Stimulated activated naive CD8-positive, alpha-beta T cell treated with anti-CD3 and anti-CD28 coated beads, Interleukin-15, Interleukin-2, amounts not matched to agents 100 ng/mL and 50 ng/mL, for 24 hours (primary cell): ENCODE results near the gene ALS2CL.
"Not testable (repeated sequence)": the region's sequence is repeated elsewhere in the genome, so short reads cannot be mapped to it uniquely, and the experiment has no call there.

ENCODE experiments used
- H3K27ac Mint-ChIP-seq: one replicate; pipeline ENCODE4 v1.8.0; 2021; ENCODE audit warnings: mild to moderate bottlenecking, mixed read lengths
- H3K27me3 Mint-ChIP-seq: one replicate; pipeline ENCODE4 v1.8.0; 2021; ENCODE audit warnings: mixed read lengths
- H3K36me3 Mint-ChIP-seq: one replicate; pipeline ENCODE4 v1.8.0; 2021; ENCODE audit warnings: low read depth, mixed read lengths
- H3K4me1 Mint-ChIP-seq: one replicate; pipeline ENCODE4 v1.8.0; 2021; ENCODE audit warnings: low read depth, mixed read lengths
- H3K4me3 Mint-ChIP-seq: one replicate; pipeline ENCODE4 v1.8.0; 2021; ENCODE audit warnings: mild to moderate bottlenecking, mixed read lengths
- H3K9me3 Mint-ChIP-seq: one replicate; pipeline ENCODE4 v1.8.0; 2021; ENCODE audit warnings: mixed read lengths

Gene ALS2CL

GRCh38 chr3:46693038-46693891 is at the start of gene ALS2CL:
TSS of gene ALS2CL (minus strand) at chr3:46693679. CDS start at chr3:46689440, 4,239 bp downstream.
- Mint-ChIP-seq H3K4me1 (peaks cover 23% of the 10 kb centered on the region), H3K9me3 (no peaks in the 10 kb centered on the region), H3K27me3 (no peaks in the 10 kb centered on the region), H3K36me3 (no peaks in the 10 kb centered on the region), H3K27ac (no peak within 1 kb of the TSS), H3K4me3 (peak within 1 kb of the TSS; percentile 73)

- Mint-ChIP-seq H3K27me3 (no peaks in the 10 kb centered on the region), H3K4me3 (no peak overlapping the region), H3K4me1 (no peaks in the 10 kb centered on the region), H3K27ac (no peak overlapping the region), H3K36me3 (no peaks in the 10 kb centered on the region), H3K9me3 (no peaks in the 10 kb centered on the region)
Measured at GRCh38 chr3:46742992-46743585, 49.6 kb upstream of the ALS2CL start.

GRCh38 chr3:46739565-46739964 is 46.1 kb upstream of the ALS2CL start:
- not testable (repeated sequence) for H3K36me3 Mint-ChIP-seq, H3K27ac Mint-ChIP-seq, H3K4me1 Mint-ChIP-seq, H3K4me3 Mint-ChIP-seq, H3K9me3 Mint-ChIP-seq
- peaks cover 12% of the 10 kb centered on the region for H3K27me3 Mint-ChIP-seq

- Mint-ChIP-seq H3K4me3 (no peak overlapping the region), H3K27ac (no peak overlapping the region), H3K27me3 (peaks cover 12% of the 10 kb centered on the region), H3K4me1 (no peaks in the 10 kb centered on the region), H3K36me3 (no peaks in the 10 kb centered on the region), H3K9me3 (no peaks in the 10 kb centered on the region)
Measured at GRCh38 chr3:46737329-46737731, 43.9 kb upstream of the ALS2CL start.

- Mint-ChIP-seq H3K4me1 (no peaks in the 10 kb centered on the region), H3K36me3 (no peaks in the 10 kb centered on the region), H3K27ac (no peak overlapping the region), H3K27me3 (peaks cover 14% of the 10 kb centered on the region), H3K4me3 (no peak overlapping the region), H3K9me3 (no peaks in the 10 kb centered on the region)
Measured at GRCh38 chr3:46736006-46736872, 42.8 kb upstream of the ALS2CL start.

- Mint-ChIP-seq H3K9me3 (no peaks in the 10 kb centered on the region), H3K4me1 (no peaks in the 10 kb centered on the region), H3K4me3 (no peak overlapping the region)
Measured at GRCh38 chr3:46734773-46735172, 41.3 kb upstream of the ALS2CL start.

GRCh38 chr3:46733026-46733800 is 39.7 kb upstream of the ALS2CL start:
- Mint-ChIP-seq H3K36me3 (no peaks in the 10 kb centered on the region), H3K4me1 (no peaks in the 10 kb centered on the region), H3K27ac (no peak overlapping the region), H3K4me3 (no peak overlapping the region), H3K9me3 (no peaks in the 10 kb centered on the region), H3K27me3 (peaks cover 26% of the 10 kb centered on the region)

More at GRCh38 chr3:46734773-46735172, 41.3 kb upstream of the ALS2CL start:
- H3K36me3 Mint-ChIP-seq = no peaks in the 10 kb centered on the region
- no peak overlapping the region for H3K27ac Mint-ChIP-seq
- H3K27me3 Mint-ChIP-seq = peaks cover 19% of the 10 kb centered on the region

- Mint-ChIP-seq H3K27me3 (peaks cover 18% of the 10 kb centered on the region), H3K4me1 (no peaks in the 10 kb centered on the region), H3K4me3 (no peak overlapping the region), H3K36me3 (no peaks in the 10 kb centered on the region), H3K27ac (no peak overlapping the region), H3K9me3 (no peaks in the 10 kb centered on the region)
Measured at GRCh38 chr3:46731795-46732194, 38.3 kb upstream of the ALS2CL start.

- Mint-ChIP-seq H3K27ac (no peak overlapping the region), H3K4me3 (no peak overlapping the region), H3K9me3 (no peaks in the 10 kb centered on the region), H3K36me3 (no peaks in the 10 kb centered on the region), H3K4me1 (no peaks in the 10 kb centered on the region), H3K27me3 (peaks cover 18% of the 10 kb centered on the region)
Measured at GRCh38 chr3:46730819-46731218, 37.3 kb upstream of the ALS2CL start.

GRCh38 chr3:46729038-46729437 is 35.6 kb upstream of the ALS2CL start:
- no peaks in the 10 kb centered on the region for H3K36me3 Mint-ChIP-seq
- H3K27me3 Mint-ChIP-seq = peaks cover 14% of the 10 kb centered on the region
- no peaks in the 10 kb centered on the region for H3K9me3 Mint-ChIP-seq
- no peak overlapping the region for H3K27ac Mint-ChIP-seq
- H3K4me3 Mint-ChIP-seq = no peak overlapping the region
- H3K4me1 Mint-ChIP-seq = no peaks in the 10 kb centered on the region

GRCh38 chr3:46725621-46726314 is 32.3 kb upstream of the ALS2CL start:
- no peaks in the 10 kb centered on the region for H3K4me1 Mint-ChIP-seq
- peaks cover 11% of the 10 kb centered on the region for H3K27me3 Mint-ChIP-seq
- no peaks in the 10 kb centered on the region for H3K36me3 Mint-ChIP-seq
- H3K27ac Mint-ChIP-seq = no peak overlapping the region
- no peak overlapping the region for H3K4me3 Mint-ChIP-seq
- no peaks in the 10 kb centered on the region for H3K9me3 Mint-ChIP-seq

- peaks cover 11% of the 10 kb centered on the region for H3K27me3 Mint-ChIP-seq
- H3K36me3 Mint-ChIP-seq = no peaks in the 10 kb centered on the region
- H3K9me3 Mint-ChIP-seq = no peaks in the 10 kb centered on the region
- no peak overlapping the region for H3K27ac Mint-ChIP-seq
- no peak overlapping the region for H3K4me3 Mint-ChIP-seq
- H3K4me1 Mint-ChIP-seq = no peaks in the 10 kb centered on the region
Measured at GRCh38 chr3:46724424-46724823, 30.9 kb upstream of the ALS2CL start.

GRCh38 chr3:46722443-46722842 is 29.0 kb upstream of the ALS2CL start:
- Mint-ChIP-seq H3K4me1 (peaks cover 3% of the 10 kb centered on the region), H3K4me3 (no peak overlapping the region), H3K9me3 (no peaks in the 10 kb centered on the region)

GRCh38 chr3:46721009-46721408 is 27.5 kb upstream of the ALS2CL start:
- Mint-ChIP-seq H3K4me1 (peaks cover 3% of the 10 kb centered on the region), H3K27me3 (peaks cover 11% of the 10 kb centered on the region), H3K9me3 (no peaks in the 10 kb centered on the region), H3K27ac (no peak overlapping the region), H3K4me3 (no peak overlapping the region), H3K36me3 (no peaks in the 10 kb centered on the region)

More at GRCh38 chr3:46722443-46722842, 29.0 kb upstream of the ALS2CL start:
- Mint-ChIP-seq H3K36me3 (no peaks in the 10 kb centered on the region), H3K27ac (no peak overlapping the region), H3K27me3 (peaks cover 11% of the 10 kb centered on the region)
